ENCODE measurements around the gene F2R.
"Not testable (repeated sequence)": the region's sequence is repeated elsewhere in the genome, so short reads cannot be mapped to it uniquely, and the experiment has no call there.

The F2R gene

DNA sequence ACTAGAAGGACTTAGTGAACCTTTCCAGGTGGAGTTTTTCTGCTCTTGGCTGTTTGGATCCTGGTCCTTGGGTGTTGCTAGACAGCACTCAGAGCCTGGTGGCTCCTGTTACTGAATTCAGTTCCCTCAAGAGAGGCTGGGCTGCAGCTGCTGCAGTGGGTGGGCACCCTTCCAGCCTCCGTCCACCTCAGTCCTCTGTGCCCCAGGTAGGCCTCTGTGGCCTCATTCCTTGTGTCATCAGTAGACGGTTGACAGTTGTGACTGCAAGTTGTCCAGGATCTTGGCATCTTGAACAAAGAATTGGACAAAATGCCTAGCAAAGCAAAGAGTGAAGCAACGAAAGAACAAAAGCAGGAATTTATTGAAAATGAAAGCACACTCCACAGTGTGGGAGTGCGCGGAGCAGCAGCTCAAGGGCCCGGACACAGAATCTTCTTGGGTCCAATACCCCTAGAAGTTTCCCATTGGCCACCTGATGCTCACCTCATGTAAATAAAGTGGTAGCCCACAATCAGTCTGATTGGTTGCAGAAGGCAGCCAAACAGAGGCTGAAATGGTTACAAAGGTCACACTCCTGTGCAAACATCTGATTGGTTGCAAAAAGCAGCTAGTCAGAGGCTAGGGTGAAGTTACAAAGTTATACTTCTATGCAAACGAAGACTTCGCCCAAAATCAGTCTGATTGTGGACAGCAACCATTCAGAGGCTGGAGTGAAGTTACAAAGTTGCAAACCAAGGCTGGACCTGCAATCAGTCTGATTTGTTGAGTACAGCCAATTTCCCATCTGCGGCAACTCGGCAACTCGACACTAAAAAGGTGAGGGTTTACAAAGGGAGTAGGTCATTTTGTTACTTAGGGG lies 40.1 kb downstream of the F2R start:
- DNase-seq (ENCODE audit: low read depth in 2 of 2), result no peak

DNA sequence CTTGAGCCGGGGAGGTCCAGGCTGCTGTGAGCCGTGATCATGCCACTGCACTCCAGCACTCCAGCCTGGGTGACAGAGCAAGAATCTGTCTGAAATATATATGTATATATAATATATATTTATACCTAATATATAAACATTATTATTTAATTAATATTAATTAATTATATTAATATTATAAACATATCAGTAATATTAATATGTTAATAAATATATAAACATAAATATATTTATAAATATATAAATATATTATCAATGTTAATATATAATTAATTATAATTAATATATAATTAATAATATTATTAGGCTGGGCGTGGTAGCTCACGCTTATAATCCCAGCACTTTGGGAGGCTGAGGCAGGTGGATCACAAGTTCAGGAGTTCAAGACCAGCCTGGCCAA lies 41.1 kb downstream of the F2R start:
- DNase-seq (ENCODE audit: low read depth in 2 of 2), result no peak

DNA sequence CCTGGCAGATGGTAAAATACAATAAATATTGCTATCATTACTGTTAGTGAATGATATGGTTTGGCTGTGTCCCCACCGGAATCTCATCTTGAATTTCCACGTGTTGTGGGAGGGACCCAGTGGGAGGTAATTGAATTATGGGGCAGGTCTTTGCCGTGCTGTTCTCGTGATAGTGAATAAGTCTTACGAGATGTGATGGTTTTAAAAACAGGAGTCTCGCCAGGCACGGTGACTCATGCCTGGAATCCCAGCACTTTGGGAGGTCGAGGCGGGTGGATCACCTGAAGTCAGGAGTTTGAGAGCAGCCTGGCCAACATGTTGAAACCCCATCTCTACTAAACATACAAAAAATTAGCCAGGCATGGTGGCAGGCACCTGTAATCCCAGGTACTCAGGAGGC lies 45.2 kb downstream of the F2R start:
- DNase-seq (ENCODE audit: low read depth in 2 of 2), result not testable (repeated sequence)

DNA sequence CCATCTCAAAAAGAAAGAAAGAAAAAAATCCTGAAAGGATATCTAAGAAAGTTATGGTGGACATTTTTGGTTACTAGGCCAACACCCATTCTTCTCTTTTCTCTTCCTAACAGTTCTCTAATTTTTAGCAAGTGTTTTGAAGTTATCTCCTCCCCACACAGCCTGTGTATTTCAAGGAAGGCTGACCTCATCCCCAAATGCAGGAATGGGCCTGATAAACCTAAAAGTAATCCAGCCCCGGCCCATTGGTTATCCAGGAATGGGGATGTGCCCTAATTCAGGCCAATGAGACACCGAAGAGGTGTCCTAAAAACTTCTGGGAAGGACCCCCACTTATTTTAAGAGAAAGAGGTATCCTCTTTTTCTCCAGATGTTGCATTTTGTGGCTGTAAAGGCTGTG lies 46.6 kb downstream of the F2R start:
- DNase-seq (ENCODE audit: low read depth in 2 of 2), result no peak

DNA sequence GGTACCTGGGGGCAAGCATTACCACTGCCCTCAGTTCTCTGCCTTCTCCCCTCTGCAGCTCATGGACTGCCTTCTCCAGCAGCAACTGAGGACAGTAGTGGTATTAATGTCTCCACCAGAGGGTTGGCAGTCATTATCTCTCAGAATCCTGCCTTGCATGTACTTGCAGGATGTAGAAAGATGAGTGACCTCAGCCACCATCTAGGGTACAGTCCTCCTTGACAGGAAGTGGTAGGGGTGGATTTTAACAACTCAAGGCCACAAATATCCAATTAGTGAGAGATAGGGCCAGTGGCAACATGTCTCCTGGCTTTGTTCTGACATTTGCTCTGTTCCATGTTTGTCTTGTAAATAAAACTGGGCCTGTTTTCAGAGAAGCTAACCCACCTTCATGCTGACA lies 47.2 kb downstream of the F2R start:
- no peak for DNase-seq (ENCODE audit: low read depth in 2 of 2)

DNA sequence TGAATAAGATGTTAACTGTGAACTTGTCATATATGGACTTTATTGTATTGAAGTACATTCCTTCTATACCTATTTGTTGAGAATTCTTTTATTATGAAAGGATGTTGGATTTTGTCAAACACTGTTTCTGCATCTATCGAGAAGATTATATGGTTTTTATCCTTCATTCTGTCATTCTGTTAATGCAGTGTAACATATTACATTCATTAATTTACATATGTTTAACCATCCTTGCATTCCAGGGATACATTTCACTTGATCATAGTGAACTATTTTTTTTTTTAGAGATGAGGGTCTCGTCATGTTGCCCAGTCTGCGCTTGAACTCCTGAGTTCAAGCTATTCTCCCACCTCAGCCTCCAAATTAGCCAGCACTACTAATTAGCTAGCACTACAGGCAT lies 48.4 kb downstream of the F2R start:
- no peak for DNase-seq (ENCODE audit: low read depth in 2 of 2)

DNA sequence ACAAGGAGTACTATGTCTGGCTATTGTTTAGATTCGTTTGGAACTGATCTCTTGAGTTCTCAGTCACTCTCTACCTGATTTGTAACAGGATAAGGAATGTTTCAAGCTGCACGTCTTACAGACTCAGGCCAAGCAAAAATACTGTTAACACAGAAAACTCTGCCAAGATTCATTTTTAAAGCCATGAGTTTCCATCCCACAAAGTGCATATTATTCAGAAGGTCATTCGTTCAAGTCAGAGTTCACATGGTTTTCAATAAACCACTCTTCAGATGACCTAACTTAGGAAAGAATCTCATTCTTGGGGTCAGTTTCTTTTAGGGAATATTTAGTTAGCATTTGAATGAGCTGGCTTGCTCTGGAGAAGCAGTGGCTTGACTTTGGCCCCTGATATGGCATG lies 49.3 kb downstream of the F2R start:
- no peak for DNase-seq (ENCODE audit: low read depth in 2 of 2)

DNA sequence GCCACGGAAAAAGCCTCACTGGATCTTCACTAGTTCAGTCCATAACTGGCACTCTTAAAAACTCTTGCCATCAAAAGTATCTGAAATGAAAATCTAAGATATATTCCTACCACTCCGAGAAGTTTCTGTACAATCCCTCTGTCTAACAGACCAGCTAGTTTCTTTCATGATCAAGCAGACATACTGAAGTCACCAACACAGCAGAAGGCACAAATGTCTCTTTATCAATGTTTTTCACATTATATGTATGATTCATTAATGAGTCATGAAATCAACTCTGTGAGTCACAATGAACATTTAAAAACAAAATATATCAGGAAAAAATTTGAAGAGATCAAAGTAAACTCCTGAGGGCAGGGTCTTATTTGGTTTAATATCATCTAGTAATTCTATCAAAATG lies 50.8 kb downstream of the F2R start:
- no peak for DNase-seq (ENCODE audit: low read depth in 2 of 2)

DNA sequence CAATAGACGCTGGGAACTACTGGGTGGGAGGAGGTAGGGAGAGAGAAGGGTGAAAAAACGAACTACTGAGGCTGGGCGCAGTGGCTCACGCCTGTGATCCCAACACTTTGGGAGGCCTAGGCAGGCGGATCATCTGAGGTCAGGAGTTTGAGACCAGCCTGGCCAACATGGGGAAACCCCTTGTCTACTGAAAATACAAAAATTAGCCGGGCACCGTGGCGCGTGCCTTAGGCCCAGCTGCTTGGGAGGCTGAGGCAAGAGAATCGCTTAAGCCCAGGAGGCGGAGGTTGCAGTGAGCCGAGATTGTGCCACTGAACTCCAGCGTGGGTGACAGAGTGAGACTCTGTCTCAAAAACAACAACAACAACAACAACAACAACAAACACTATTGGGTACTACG lies 55.1 kb downstream of the F2R start:
- DNase-seq (ENCODE audit: low read depth in 2 of 2), result not testable (repeated sequence)

DNA sequence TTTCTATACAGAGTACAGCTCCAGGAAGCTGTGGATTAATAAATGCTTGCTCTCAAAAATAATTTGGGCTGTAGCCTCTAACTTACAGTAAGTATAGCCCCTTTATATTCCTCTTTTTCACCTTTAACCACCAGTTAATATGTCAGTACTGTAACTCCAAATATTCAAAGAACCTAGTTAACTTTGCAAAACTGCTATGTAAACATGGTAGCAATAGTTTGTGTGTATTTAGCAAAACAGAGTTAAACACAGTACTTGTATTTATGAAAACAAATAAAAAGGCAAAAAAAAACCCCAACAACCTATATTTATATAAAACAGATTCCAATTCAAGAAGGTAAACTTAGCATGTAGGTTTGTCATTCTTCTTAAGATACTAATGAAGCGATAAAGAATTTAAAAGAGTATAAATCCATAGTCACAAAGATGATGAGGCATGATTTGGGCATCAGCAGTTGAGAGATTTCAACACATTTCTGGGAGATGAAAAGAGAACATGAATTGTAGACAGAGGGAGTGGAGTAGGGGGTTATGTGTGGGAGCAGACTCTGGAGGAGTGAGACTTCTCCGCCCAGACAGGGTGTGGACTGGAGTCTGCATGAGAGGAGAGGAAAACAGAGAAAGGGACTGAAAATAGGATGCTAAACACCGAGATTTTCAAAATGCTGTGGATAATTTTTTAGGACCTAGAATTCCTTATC lies 55.9 kb downstream of the F2R start:
- DNase-seq (ENCODE audit: low read depth in 2 of 2), result no peak

DNA sequence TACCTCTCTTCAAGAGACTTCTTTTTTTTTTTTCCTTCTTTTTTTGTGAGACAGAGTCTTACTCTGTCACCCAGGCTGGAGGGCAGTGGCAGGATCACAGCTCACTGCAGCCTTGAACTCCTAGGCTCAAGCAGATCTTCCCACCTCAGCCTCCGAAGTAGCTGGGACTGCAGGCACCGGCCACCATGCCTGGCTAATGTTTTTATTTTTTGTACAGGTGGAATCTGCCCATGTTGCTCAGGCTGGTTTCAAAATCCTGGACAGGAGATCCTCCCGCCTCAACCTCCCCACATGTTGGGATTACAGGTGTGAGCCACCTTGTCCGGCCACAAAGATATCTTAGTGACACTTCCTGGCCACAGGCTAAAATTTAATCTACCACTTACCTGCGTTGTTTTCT lies 60.0 kb downstream of the F2R start:
- no peak for DNase-seq (ENCODE audit: low read depth in 2 of 2)

DNA sequence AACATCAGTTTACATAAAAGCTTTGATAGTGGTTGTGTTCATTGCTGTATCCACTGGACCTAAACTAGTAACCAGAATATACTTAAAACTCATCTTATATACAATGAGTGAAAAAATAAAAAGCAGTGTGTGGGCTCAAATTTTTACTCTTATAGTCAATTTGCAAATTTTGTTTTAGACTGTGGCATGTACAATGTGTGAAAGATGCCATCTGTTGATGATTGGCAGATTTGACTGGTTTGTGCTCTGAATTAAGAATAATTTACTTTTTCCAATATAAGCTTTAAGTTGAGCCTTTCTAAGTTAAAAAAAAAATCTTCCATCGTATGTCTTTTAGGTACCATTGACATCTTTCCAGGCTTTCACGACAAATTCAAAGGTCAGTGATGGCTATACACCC lies 60.5 kb downstream of the F2R start:
- no peak for DNase-seq (ENCODE audit: low read depth in 2 of 2)

DNA sequence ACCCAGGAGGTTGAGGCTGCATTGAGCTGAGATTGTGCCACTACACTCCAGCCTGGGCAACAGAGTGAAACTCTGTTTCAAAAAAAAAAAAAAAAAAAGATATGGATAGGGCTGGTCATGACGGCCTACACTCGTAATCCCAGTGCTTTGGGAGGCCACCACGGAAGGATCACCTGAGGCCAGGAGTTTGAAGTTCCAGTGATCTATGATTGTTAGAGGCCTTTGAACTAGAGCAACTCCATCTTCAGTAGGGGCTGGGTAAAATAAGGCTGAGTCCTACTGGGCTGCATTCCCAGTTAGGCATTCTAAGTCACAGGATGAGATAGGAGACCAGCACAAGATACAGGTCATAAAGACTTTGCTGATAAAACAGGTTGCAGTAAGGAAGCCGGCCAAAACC lies 64.7 kb downstream of the F2R start:
- DNase-seq (ENCODE audit: low read depth in 2 of 2), result not testable (repeated sequence)

DNA sequence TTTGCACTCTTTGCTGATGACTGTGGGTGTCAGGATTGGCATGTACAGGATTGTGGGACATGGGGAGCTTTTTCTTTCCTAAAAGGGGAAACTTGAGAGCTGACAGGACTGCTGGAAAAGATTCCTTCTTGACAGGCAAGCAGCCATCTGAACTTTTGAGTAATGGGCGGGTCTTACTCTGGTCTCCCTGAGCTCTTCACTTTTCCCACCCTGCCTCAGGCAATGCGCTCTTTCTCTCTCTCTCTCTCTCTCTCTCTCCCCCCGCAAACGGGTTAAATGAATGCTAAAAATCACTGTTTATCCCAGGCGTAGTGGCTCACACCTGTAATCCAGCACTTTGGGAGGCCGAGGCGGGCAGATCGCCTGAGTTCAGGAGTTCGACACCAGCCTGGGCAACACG lies 65.8 kb downstream of the F2R start:
- DNase-seq (ENCODE audit: low read depth in 2 of 2), result no peak

DNA sequence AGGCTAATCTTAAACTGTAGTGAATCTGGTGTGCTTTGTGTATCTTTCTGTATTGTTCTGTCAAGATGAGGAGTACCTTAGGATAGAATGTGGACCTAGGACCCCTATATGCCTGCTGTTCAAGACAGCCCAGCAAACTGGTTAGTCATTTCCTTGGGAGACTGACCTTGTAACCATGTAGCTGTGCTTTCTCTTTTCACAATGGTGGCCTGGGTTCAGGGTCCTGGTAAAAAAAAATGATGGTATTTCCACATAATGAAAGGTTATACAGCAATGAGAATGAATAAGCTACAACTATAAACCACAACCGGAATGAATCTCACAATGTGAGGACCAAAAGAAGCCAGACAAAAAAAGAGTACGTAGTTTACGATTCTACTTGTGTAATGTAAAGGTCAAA lies 66.5 kb downstream of the F2R start:
- DNase-seq (ENCODE audit: low read depth in 2 of 2), result no peak
